SKM-1 treated with dmso at 0.1 percent for 144 hours (cell line): ENCODE data around the gene PCDHGB3.
A peak's percentile ranks its signal among the peaks of the same experiment; 100 is the strongest.

Experiments
- DNase-seq: peaks from one replicate; lab custom pipeline; 2025; ENCODE audit not compliant: unreplicated experiment; lab: John Stamatoyannopoulos, UW

PCDHGB3 gene

DNA sequence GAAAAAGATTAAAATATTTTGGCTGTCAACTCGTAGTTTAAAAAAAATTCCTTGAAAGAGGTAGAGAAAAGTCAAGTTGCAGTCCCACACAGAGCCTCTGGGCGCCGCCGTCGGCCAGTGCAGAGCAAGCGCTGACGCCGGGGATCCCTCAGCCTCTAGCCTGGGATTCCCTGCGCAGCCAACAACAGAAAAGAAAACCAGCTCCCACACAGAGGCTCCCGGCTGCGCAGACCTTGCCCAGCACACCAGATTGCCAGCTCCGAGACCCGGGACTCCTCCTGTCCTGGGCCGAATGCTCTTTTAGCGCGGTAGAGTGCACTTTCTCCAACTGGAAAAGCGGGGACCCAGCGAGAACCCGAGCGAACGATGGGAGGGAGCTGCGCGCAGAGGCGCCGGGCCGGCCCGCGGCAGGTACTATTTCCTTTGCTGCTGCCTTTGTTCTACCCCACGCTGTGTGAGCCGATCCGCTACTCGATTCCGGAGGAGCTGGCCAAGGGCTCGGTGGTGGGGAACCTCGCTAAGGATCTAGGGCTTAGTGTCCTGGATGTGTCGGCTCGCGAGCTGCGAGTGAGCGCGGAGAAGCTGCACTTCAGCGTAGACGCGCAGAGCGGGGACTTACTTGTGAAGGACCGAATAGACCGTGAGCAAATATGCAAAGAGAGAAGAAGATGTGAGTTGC lies 47.6 kb downstream of the PCDHGB3 start, which contains the start of gene PCDHGB7:
Gene PCDHGB7, plus strand, starts transcription at position 184 of the 679 bp plus-strand sequence. Its CDS starts 183 bp downstream, at position 367.
- peak; percentile 37 for DNase-seq

DNA sequence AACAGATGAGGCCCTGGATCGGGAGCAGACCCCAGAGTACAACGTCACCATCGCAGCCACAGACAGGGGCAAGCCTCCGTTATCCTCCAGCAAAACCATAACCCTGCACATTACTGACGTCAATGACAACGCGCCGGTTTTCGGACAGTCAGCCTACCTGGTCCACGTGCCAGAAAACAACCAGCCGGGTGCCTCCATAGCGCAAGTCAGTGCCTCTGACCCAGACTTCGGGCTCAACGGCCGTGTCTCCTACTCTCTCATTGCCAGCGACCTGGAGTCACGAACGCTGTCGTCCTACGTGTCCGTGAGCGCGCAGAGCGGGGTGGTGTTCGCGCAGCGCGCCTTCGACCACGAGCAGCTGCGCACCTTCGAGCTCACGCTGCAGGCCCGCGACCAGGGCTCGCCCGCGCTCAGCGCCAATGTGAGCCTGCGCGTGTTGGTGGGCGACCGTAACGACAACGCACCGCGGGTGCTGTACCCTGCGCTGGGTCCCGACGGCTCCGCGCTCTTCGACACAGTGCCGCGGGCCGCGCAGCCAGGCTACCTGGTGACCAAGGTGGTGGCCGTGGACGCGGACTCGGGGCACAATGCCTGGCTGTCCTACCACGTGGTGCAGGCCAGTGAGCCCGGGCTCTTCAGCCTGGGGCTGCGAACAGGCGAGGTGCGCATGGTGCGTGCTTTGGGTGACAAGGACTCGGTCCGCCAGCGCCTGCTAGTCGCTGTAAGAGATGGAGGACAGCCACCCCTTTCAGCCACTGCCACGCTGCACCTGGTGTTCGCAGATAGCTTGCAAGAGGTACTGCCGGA lies 49.2 kb downstream of the PCDHGB3 start:
- DNase-seq = no peak

- DNase-seq = no peak
Observed at GRCh38 chr5:141420855-141421488, 50.9 kb downstream of the PCDHGB3 start, which contains the start of gene PCDHGA11. Gene PCDHGA11 (plus strand): TSS chr5:141421051. CDS start chr5:141421228, 177 bp downstream.

- no peak for DNase-seq
Observed at GRCh38 chr5:141421489-141421855, 51.4 kb downstream of the PCDHGB3 start.
